WTC11 (cell line): ENCODE results near the gene EVA1A. TPM values are rescaled to one million over a fixed set of nuclear protein-coding genes. Genes with fewer than 3 reads are reported as not detected.

Experiments used
- ATAC-seq: fragments of 200-7000 bp; cut with Tn5 transposase; 2 replicates; pipeline ENCODE4 v1.10.0; 2021; ENCODE audit warnings: mild to moderate bottlenecking, moderate library complexity
- CTCF ChIA-PET: fragments of 300-600 bp; sonication (Branson Sonifier 250); formaldehyde crosslinking; loops from one replicate; lab custom pipeline; 2021; ENCODE audit warnings: antibody characterized with exemption; lab: Charles Lee
- POLR2A ChIA-PET: fragments of 350-600 bp; sonication (Branson Sonifier 250); formaldehyde crosslinking; loops from one replicate; lab custom pipeline; 2021; ENCODE audit warnings: antibody characterized with exemption; lab: Charles Lee
- DNase-seq: peaks from one replicate; pipeline ENCODE4 v3.0.0; 2021; ENCODE audit warnings: low spot score
- H3K27ac Mint-ChIP-seq: 2 replicates; pipeline ENCODE4 v1.8.0; 2021; ENCODE audit warnings: mixed read lengths
- H3K27me3 Mint-ChIP-seq: 2 replicates; pipeline ENCODE4 v1.8.0; 2021; ENCODE audit warnings: low read depth, mild to moderate bottlenecking, moderate library complexity, mixed read lengths
- H3K36me3 Mint-ChIP-seq: 2 replicates; pipeline ENCODE4 v1.8.0; 2021; ENCODE audit warnings: mixed read lengths
- H3K4me1 Mint-ChIP-seq: 2 replicates; pipeline ENCODE4 v1.8.0; 2022; ENCODE audit warnings: mixed read lengths
- H3K4me3 Mint-ChIP-seq: 2 replicates; pipeline ENCODE4 v1.8.0; 2021; ENCODE audit warnings: mild to moderate bottlenecking, moderate library complexity, mixed read lengths
- H3K9me3 Mint-ChIP-seq: 2 replicates; pipeline ENCODE4 v1.8.0; 2021; ENCODE audit warnings: mixed read lengths
- ATF3 ChIP-seq: sonication (generic); formaldehyde crosslinking; conservative IDR thresholded peaks from 2 replicates; pipeline ENCODE4 v1.8.1; 2022; ENCODE audit warnings: mild to moderate bottlenecking, missing genetic modification reagents
- CREB1 ChIP-seq: sonication (generic); formaldehyde crosslinking; IDR thresholded peaks from 2 replicates; pipeline ENCODE4 v1.8.0; 2023; ENCODE audit warnings: mild to moderate bottlenecking, missing genetic modification reagents
- E2F1 ChIP-seq: sonication (generic); formaldehyde crosslinking; IDR thresholded peaks from 2 replicates; pipeline ENCODE4 v1.8.0; 2022; ENCODE audit warnings: mild to moderate bottlenecking, missing genetic modification reagents
- GRHL2 ChIP-seq: fragments of 250-450 bp; sonication (Bioruptor Pico); IDR thresholded peaks from 2 replicates; pipeline ENCODE4 v1.8.0; 2022; ENCODE audit warnings: mild to moderate bottlenecking, moderate library complexity; ENCODE audit not compliant: insufficient replicate concordance, severe bottlenecking
- NFE2L1 ChIP-seq: sonication (generic); formaldehyde crosslinking; IDR thresholded peaks from 2 replicates; pipeline ENCODE4 v1.8.1; 2023; ENCODE audit warnings: missing genetic modification reagents
- NFYB ChIP-seq: sonication (generic); formaldehyde crosslinking; conservative IDR thresholded peaks from 2 replicates; pipeline ENCODE4 v1.8.0; 2022; ENCODE audit warnings: low read depth, missing genetic modification reagents
- PRDM15 ChIP-seq: sonication (generic); formaldehyde crosslinking; IDR thresholded peaks from 2 replicates; pipeline ENCODE4 v1.8.0; 2022; ENCODE audit warnings: missing genetic modification reagents
- PREB ChIP-seq: sonication (generic); formaldehyde crosslinking; IDR thresholded peaks from 2 replicates; pipeline ENCODE4 v1.8.1; 2022; ENCODE audit warnings: mild to moderate bottlenecking, missing genetic modification reagents, moderate library complexity, borderline replicate concordance
- SMAD3 ChIP-seq: sonication (generic); formaldehyde crosslinking; IDR thresholded peaks from 2 replicates; pipeline ENCODE4 v1.8.0; 2022; ENCODE audit warnings: missing genetic modification reagents, mild to moderate bottlenecking, borderline replicate concordance
- TEAD1 ChIP-seq: sonication (generic); formaldehyde crosslinking; IDR thresholded peaks from 2 replicates; pipeline ENCODE4 v1.8.0; 2022; ENCODE audit warnings: mild to moderate bottlenecking, missing genetic modification reagents
- ZBTB43 ChIP-seq: sonication (generic); formaldehyde crosslinking; IDR thresholded peaks from 2 replicates; pipeline ENCODE4 v1.8.1; 2023; ENCODE audit warnings: mild to moderate bottlenecking, missing genetic modification reagents
- ZNF138 ChIP-seq: sonication (generic); formaldehyde crosslinking; conservative IDR thresholded peaks from 2 replicates; pipeline ENCODE4 v1.8.1; 2022; ENCODE audit warnings: mild to moderate bottlenecking, moderate library complexity, missing genetic modification reagents
- ZNF281 ChIP-seq: sonication (generic); formaldehyde crosslinking; IDR thresholded peaks from 2 replicates; pipeline ENCODE4 v1.8.0; 2023; ENCODE audit warnings: mild to moderate bottlenecking, missing genetic modification reagents
- ZNF512 ChIP-seq: sonication (generic); formaldehyde crosslinking; IDR thresholded peaks from 2 replicates; pipeline ENCODE4 v1.8.1; 2022; ENCODE audit warnings: missing genetic modification reagents, borderline replicate concordance
- total RNA-seq: library from RNA; stranded (reverse); gene quantifications from 3 replicates; pipeline ENCODE4 v1.2.3, GENCODE V29; 2021

The EVA1A gene
- total RNA-seq, 1 experiment from 2014 or later, result 4.1 TPM

- TF ChIP-seq ZNF281 (no peak), PREB (CRISPR knock-in tag) (no peak), ZBTB43 (CRISPR knock-in tag) (no peak), ATF3 (CRISPR knock-in tag) (no peak), TEAD1 (CRISPR knock-in tag) (no peak), ZNF512 (CRISPR knock-in tag) (no peak), SMAD3 (CRISPR knock-in tag) (no peak)
- TF ChIP-seq, all 79 proteins: peak for 0
These were observed 36.0 kb upstream of the EVA1A start (continued) for GRCh38 chr2:75596784-75597183.

- POLR2A ChIA-PET, result no interaction called here
- Mint-ChIP-seq H3K4me1 (peaks cover 7% of the 10 kb centered on the region; the same call in 1 of the 2 replicates), H3K27me3 (no peaks in the 10 kb centered on the region), H3K9me3 (peaks cover 2% of the 10 kb centered on the region; the same call in 1 of the 2 replicates), H3K4me3 (no peak overlapping the region), H3K27ac (no peak overlapping the region), H3K36me3 (no peaks in the 10 kb centered on the region)
- DNase-seq (no peak), ATAC-seq (no peak)
- TF ChIP-seq CREB1 (CRISPR knock-in tag) (no peak), NFE2L1 (CRISPR knock-in tag) (no peak), E2F1 (CRISPR knock-in tag) (no peak), NFYB (CRISPR knock-in tag) (no peak), GRHL2 (CRISPR knock-in tag) (no peak), PRDM15 (CRISPR knock-in tag) (no peak), ZNF138 (no peak)
- CTCF ChIA-PET, result interaction anchor here (0.6 to 2.1 kb wide), 3 partner anchors 13 to 132 kb away, joined by 3 to 6 read pairs (median 3); no protein-coding TSS in a partner anchor
These were observed 35.0 kb upstream of the EVA1A start for GRCh38 chr2:75595541-75596395.
